ENCODE measurements around the gene GABRB3.

The GABRB3 gene

DNA sequence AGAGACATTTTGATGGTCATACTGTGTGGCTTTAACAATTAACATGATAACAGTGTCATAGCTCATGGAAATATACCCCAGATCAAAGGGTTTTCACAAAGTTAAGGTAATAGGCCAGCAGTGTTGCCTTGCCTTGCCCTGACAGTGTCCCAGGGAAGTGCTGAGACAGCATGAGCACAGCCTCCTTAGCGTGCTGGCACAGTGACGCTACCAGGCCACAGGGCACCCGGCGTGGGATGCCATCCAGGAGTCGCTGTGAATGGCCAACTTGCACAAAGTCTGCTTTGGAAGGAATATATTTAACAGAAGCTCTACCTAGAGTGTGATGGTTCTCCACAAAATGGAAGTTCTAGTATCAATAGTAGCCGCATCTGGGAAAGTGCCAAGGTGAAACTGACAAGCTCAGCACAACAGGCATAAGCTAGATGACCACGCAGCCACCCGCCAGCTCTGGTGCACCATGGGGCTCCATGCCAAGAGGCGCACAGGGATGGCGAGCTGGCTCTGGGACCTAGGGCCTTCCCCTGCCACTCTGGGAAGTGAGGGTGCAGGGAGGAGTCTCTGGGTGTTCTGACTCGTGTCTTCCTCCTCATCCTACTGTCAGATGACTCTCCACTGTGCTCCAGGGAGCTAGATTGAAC is 86.2 kb downstream of the GABRB3 start:
- Histone ChIP-seq H3K27ac (ENCODE audit: insufficient read depth, low read length, poor library complexity, severe bottlenecking) (no peak overlapping the region), H3K9me3 (ENCODE audit: control insufficient read depth, low read length) (no peaks in the 10 kb centered on the region), H3K36me3 (ENCODE audit: control insufficient read depth, insufficient read depth, low read length) (no peaks in the 10 kb centered on the region), H3K4me3 (ENCODE audit: insufficient read depth, low read depth, low read length, poor library complexity, severe bottlenecking) (no peak overlapping the region), H3K4me1 (ENCODE audit: control insufficient read depth, insufficient read depth, low read length, poor library complexity, severe bottlenecking) (no peaks in the 10 kb centered on the region), H3K27me3 (replicated peaks; ENCODE audit: control insufficient read depth, insufficient read depth, low read length, poor library complexity, severe bottlenecking) (no peaks in the 10 kb centered on the region)
- no peak for DNase-seq

DNA sequence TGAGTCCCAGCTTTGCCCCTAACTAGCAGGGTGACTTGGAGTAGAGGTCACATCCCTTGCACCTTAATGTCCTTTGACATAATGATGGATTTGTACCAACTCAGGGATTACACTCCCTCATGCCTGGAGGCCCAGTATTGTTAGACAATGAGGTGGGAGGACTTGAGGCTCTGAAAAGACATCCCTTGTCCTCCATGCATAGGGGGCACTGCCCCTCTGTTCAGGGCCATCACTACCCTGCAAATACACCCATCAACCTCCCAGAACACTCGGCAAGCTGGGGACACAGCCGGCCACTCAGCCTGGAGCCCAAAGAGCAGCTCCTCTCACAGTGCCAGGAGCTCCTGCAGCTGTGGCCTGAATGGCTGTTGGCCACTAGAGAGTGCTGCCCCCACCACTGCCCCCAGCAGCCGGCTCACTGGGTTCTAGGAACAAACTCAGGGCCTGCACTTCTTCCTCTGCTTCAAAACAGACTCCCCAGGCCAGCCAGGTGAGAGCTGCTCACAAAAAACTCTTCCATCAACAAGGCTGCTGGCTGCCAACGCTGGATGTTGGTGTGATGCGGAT is 90.2 kb downstream of the GABRB3 start:
- Histone ChIP-seq H3K27ac (ENCODE audit: insufficient read depth, low read length, poor library complexity, severe bottlenecking) (no peak overlapping the region), H3K4me1 (ENCODE audit: control insufficient read depth, insufficient read depth, low read length, poor library complexity, severe bottlenecking) (no peaks in the 10 kb centered on the region), H3K9me3 (ENCODE audit: control insufficient read depth, low read length) (no peaks in the 10 kb centered on the region), H3K27me3 (replicated peaks; ENCODE audit: control insufficient read depth, insufficient read depth, low read length, poor library complexity, severe bottlenecking) (no peaks in the 10 kb centered on the region), H3K4me3 (ENCODE audit: insufficient read depth, low read depth, low read length, poor library complexity, severe bottlenecking) (no peak overlapping the region), H3K36me3 (ENCODE audit: control insufficient read depth, insufficient read depth, low read length) (no peaks in the 10 kb centered on the region)
- DNase-seq = no peak

DNA sequence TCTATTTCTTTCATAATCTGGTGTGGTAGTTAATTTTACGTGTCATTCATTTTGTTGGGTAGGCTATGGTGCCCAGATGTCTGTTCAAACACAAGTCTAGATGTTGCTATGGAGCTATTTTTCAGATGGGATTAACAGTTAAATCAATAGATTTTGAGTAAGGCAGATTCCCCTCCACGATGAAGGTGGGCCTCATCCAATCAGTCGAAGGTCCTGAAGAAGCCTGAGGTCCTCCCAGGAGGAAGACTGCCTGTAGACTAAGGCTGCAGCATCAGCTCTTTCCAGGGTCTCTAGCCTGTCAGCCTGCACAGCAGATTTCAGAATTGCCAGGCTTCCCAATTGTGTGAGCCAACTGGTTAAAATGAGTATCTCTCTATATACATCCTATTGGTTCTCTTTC is 92.9 kb downstream of the GABRB3 start:
- Histone ChIP-seq H3K27ac (ENCODE audit: insufficient read depth, low read length, poor library complexity, severe bottlenecking) (no peak overlapping the region), H3K36me3 (ENCODE audit: control insufficient read depth, insufficient read depth, low read length) (no peaks in the 10 kb centered on the region), H3K4me1 (ENCODE audit: control insufficient read depth, insufficient read depth, low read length, poor library complexity, severe bottlenecking) (no peaks in the 10 kb centered on the region), H3K27me3 (replicated peaks; ENCODE audit: control insufficient read depth, insufficient read depth, low read length, poor library complexity, severe bottlenecking) (no peaks in the 10 kb centered on the region), H3K9me3 (ENCODE audit: control insufficient read depth, low read length) (no peaks in the 10 kb centered on the region), H3K4me3 (ENCODE audit: insufficient read depth, low read depth, low read length, poor library complexity, severe bottlenecking) (no peak overlapping the region)
- no peak for DNase-seq

GRCh38 chr15:26676115-26676514 is 96.8 kb downstream of the GABRB3 start:
- DNase-seq = no peak
- no peaks in the 10 kb centered on the region for H3K36me3 ChIP-seq (ENCODE audit: control insufficient read depth, insufficient read depth, low read length)

GRCh38 chr15:26674467-26674866 is 98.4 kb downstream of the GABRB3 start:
- DNase-seq = no peak
- Histone ChIP-seq H3K27ac (ENCODE audit: insufficient read depth, low read length, poor library complexity, severe bottlenecking) (no peak overlapping the region), H3K4me3 (ENCODE audit: insufficient read depth, low read depth, low read length, poor library complexity, severe bottlenecking) (no peak overlapping the region)

More at GRCh38 chr15:26676115-26676514, 96.8 kb downstream of the GABRB3 start:
- H3K4me1 ChIP-seq (ENCODE audit: control insufficient read depth, insufficient read depth, low read length, poor library complexity, severe bottlenecking) = no peaks in the 10 kb centered on the region
- no peak overlapping the region for H3K27ac ChIP-seq (ENCODE audit: insufficient read depth, low read length, poor library complexity, severe bottlenecking)
- H3K27me3 ChIP-seq (replicated peaks; ENCODE audit: control insufficient read depth, insufficient read depth, low read length, poor library complexity, severe bottlenecking) = no peaks in the 10 kb centered on the region
- H3K4me3 ChIP-seq (ENCODE audit: insufficient read depth, low read depth, low read length, poor library complexity, severe bottlenecking) = no peak overlapping the region
- H3K9me3 ChIP-seq (ENCODE audit: control insufficient read depth, low read length) = no peaks in the 10 kb centered on the region

DNA sequence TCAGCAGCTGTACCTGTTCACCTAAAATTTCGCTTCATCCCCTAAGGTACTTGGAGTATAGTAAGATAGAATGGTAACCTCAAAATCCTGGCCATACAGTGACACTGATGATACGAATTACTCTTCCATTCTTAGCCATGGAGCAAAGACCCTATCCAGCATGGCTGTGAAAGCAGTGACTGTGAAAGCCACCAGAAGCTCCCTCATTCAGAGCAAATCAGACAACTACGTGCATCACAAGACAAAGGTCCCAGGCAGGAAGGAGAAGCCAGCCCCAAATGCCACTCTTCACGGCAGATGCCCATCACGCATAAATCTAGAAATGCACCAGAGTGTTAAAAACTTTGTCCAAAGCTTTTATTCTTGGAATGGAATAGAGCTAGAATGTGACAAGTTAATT is 99.4 kb downstream of the GABRB3 start:
- no peak for DNase-seq
- H3K9me3 ChIP-seq (ENCODE audit: control insufficient read depth, low read length) = no peaks in the 10 kb centered on the region
- no peak overlapping the region for H3K4me3 ChIP-seq (ENCODE audit: insufficient read depth, low read depth, low read length, poor library complexity, severe bottlenecking)
- H3K27me3 ChIP-seq (replicated peaks; ENCODE audit: control insufficient read depth, insufficient read depth, low read length, poor library complexity, severe bottlenecking) = no peaks in the 10 kb centered on the region
- no peaks in the 10 kb centered on the region for H3K36me3 ChIP-seq (ENCODE audit: control insufficient read depth, insufficient read depth, low read length)
- no peaks in the 10 kb centered on the region for H3K4me1 ChIP-seq (ENCODE audit: control insufficient read depth, insufficient read depth, low read length, poor library complexity, severe bottlenecking)
- H3K27ac ChIP-seq (ENCODE audit: insufficient read depth, low read length, poor library complexity, severe bottlenecking) = no peak overlapping the region

More at GRCh38 chr15:26674467-26674866, 98.4 kb downstream of the GABRB3 start:
- H3K27me3 ChIP-seq (replicated peaks; ENCODE audit: control insufficient read depth, insufficient read depth, low read length, poor library complexity, severe bottlenecking) = no peaks in the 10 kb centered on the region
- no peaks in the 10 kb centered on the region for H3K9me3 ChIP-seq (ENCODE audit: control insufficient read depth, low read length)
- H3K36me3 ChIP-seq (ENCODE audit: control insufficient read depth, insufficient read depth, low read length) = no peaks in the 10 kb centered on the region
- H3K4me1 ChIP-seq (ENCODE audit: control insufficient read depth, insufficient read depth, low read length, poor library complexity, severe bottlenecking) = no peaks in the 10 kb centered on the region

- H3K4me3 ChIP-seq (ENCODE audit: insufficient read depth, low read depth, low read length, poor library complexity, severe bottlenecking) = no peak overlapping the region
- no peaks in the 10 kb centered on the region for H3K27me3 ChIP-seq (replicated peaks; ENCODE audit: control insufficient read depth, insufficient read depth, low read length, poor library complexity, severe bottlenecking)
- no peaks in the 10 kb centered on the region for H3K4me1 ChIP-seq (ENCODE audit: control insufficient read depth, insufficient read depth, low read length, poor library complexity, severe bottlenecking)
- H3K27ac ChIP-seq (ENCODE audit: insufficient read depth, low read length, poor library complexity, severe bottlenecking) = no peak overlapping the region
- H3K36me3 ChIP-seq (ENCODE audit: control insufficient read depth, insufficient read depth, low read length) = no peaks in the 10 kb centered on the region
- DNase-seq = no peak
- no peaks in the 10 kb centered on the region for H3K9me3 ChIP-seq (ENCODE audit: control insufficient read depth, low read length)
Observed at GRCh38 chr15:26670116-26670515, 102.8 kb downstream of the GABRB3 start.

DNA sequence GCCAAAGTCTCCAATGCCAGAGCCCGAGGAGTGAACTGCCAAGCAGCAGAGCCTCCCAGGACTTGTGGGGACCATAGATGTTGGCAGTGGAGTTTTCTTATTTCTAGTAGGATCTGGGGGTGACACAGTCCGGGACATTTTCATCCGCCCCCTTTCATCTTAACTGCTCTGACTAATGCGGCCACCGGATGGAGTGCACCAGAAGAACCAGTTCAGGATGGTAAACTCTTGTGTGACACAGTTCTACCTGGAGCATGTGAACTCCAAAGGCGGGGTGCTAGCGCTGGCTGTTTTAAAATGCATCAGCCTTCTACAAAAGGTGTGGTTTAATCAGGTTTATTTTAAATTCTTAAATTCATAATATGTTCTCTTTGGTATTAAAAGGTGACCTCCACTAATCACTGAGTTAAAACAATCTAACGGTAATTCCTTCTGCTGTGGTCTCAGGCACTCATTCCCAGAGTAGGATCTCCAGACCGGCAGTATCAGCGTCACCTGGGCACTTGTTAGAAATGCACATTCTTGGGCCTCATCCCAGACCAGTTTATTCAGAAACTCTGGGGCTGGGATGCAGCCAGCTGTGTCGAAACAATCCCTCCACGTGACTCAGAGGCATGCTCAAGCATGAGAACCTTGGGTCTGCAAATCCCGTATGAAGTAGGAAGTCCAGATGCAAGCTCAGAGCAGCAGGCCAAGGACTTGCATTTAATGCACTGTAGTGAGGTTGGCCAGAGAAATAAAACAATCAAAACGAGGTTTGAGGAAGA is 105.5 kb downstream of the GABRB3 start:
- H3K4me3 ChIP-seq (ENCODE audit: insufficient read depth, low read depth, low read length, poor library complexity, severe bottlenecking) = no peak overlapping the region
- no peaks in the 10 kb centered on the region for H3K36me3 ChIP-seq (ENCODE audit: control insufficient read depth, insufficient read depth, low read length)
- no peaks in the 10 kb centered on the region for H3K9me3 ChIP-seq (ENCODE audit: control insufficient read depth, low read length)
- DNase-seq = no peak
- no peaks in the 10 kb centered on the region for H3K4me1 ChIP-seq (ENCODE audit: control insufficient read depth, insufficient read depth, low read length, poor library complexity, severe bottlenecking)
- H3K27me3 ChIP-seq (replicated peaks; ENCODE audit: control insufficient read depth, insufficient read depth, low read length, poor library complexity, severe bottlenecking) = no peaks in the 10 kb centered on the region
- no peak overlapping the region for H3K27ac ChIP-seq (ENCODE audit: insufficient read depth, low read length, poor library complexity, severe bottlenecking)

DNA sequence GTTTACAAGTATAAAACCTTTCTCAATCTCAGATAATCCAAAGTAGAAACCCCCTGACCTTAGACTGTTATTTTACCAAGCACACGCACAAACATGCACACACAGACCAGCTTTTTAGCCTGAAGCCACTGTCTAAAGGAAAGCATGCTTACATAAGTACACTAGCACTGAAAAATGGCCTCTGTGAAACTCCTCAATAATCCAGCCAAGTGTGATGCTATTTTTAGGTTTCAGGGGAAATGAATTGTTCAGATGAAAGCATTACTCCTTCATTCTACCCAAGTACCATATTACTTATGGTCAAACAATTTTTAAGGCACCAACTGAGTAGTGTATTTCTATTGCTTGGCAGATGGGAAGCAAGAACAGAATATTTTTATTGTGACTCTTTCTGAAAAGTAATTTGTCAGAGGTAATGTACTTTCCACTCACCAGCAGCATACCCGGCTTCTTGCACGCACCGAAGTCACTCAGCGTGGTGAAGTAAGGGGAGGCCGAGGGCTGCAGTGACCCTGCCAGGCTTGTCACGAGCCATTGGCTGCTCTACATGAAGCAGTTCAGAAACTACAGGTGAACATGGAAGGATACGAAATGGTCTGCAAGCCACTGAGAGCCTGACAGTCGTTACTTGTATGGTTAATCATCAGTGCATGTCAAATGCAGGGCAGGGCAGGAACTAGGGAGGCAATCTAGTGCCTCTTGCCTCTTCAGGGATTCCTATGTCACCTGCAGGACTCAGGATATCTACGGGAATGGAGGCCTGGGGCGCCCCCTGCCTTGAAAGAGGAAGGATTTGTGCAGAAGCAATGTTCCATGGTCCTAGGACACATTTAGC is 106.7 kb downstream of the GABRB3 start:
- no peaks in the 10 kb centered on the region for H3K4me1 ChIP-seq (ENCODE audit: control insufficient read depth, insufficient read depth, low read length, poor library complexity, severe bottlenecking)
- no peaks in the 10 kb centered on the region for H3K27me3 ChIP-seq (replicated peaks; ENCODE audit: control insufficient read depth, insufficient read depth, low read length, poor library complexity, severe bottlenecking)
- DNase-seq = no peak
- no peak overlapping the region for H3K27ac ChIP-seq (ENCODE audit: insufficient read depth, low read length, poor library complexity, severe bottlenecking)
- H3K36me3 ChIP-seq (ENCODE audit: control insufficient read depth, insufficient read depth, low read length) = no peaks in the 10 kb centered on the region
- H3K9me3 ChIP-seq (ENCODE audit: control insufficient read depth, low read length) = no peaks in the 10 kb centered on the region
- no peak overlapping the region for H3K4me3 ChIP-seq (ENCODE audit: insufficient read depth, low read depth, low read length, poor library complexity, severe bottlenecking)
